NCI-H1092 treated with DMSO at 0.1 percent for 48 hours (cell line): ENCODE measurements around the gene SMIM36.
"Not testable (repeated sequence)": the region's sequence is repeated elsewhere in the genome, so short reads cannot be mapped to it uniquely, and the experiment has no call there.

Source experiments
- DNase-seq: peaks from one replicate; lab custom pipeline; 2025; lab: John Stamatoyannopoulos, UW

The SMIM36 gene

GRCh38 chr17:55433629-55434422 lies 77.4 kb downstream of the SMIM36 start:
- DNase-seq = no peak

GRCh38 chr17:55433029-55433628 lies 78.1 kb downstream of the SMIM36 start:
- no peak for DNase-seq

- DNase-seq = no peak
Observed at GRCh38 chr17:55432358-55433028, 78.8 kb downstream of the SMIM36 start.

- not testable (repeated sequence) for DNase-seq
Observed at GRCh38 chr17:55431914-55432313, 79.3 kb downstream of the SMIM36 start.

GRCh38 chr17:55430541-55431288 lies 80.5 kb downstream of the SMIM36 start:
- no peak for DNase-seq

- no peak for DNase-seq
Observed at GRCh38 chr17:55427587-55427882, 83.7 kb downstream of the SMIM36 start.

- no peak for DNase-seq
Observed at GRCh38 chr17:55426851-55427586, 84.2 kb downstream of the SMIM36 start.

GRCh38 chr17:55424893-55425540 lies 86.2 kb downstream of the SMIM36 start:
- no peak for DNase-seq

GRCh38 chr17:55423535-55423934 lies 87.7 kb downstream of the SMIM36 start:
- no peak for DNase-seq

- DNase-seq = not testable (repeated sequence)
Observed at GRCh38 chr17:55422828-55423164, 88.5 kb downstream of the SMIM36 start.

- peak; percentile 54 for DNase-seq
Observed at GRCh38 chr17:55421179-55421934, 89.9 kb downstream of the SMIM36 start, which contains the start of gene MMD. MMD (minus strand) TSS chr17:55421835; CDS start chr17:55421695, 140 bp downstream.

- DNase-seq = peak; percentile 31
Observed at GRCh38 chr17:55420776-55421178, 90.5 kb downstream of the SMIM36 start.

GRCh38 chr17:55420067-55420775 lies 91.0 kb downstream of the SMIM36 start:
- DNase-seq = no peak

- DNase-seq = no peak
Observed at GRCh38 chr17:55418369-55419268, 92.6 kb downstream of the SMIM36 start.

- no peak for DNase-seq
Observed at GRCh38 chr17:55417411-55418268, 93.6 kb downstream of the SMIM36 start.

GRCh38 chr17:55416470-55417052 lies 94.7 kb downstream of the SMIM36 start:
- DNase-seq = no peak

GRCh38 chr17:55416000-55416399 lies 95.3 kb downstream of the SMIM36 start:
- no peak for DNase-seq
